ENCODE measurements around the gene NPIPA5. TPM values are rescaled to one million over a fixed set of nuclear protein-coding genes. Genes with fewer than 3 reads are reported as not detected.
"Not testable (repeated sequence)": the region's sequence is repeated elsewhere in the genome, so short reads cannot be mapped to it uniquely, and the experiment has no call there.

NPIPA5 gene
- 0.87 TPM in 1 of 2 replicates, not detected in the other for total RNA-seq (ENCODE audit: low replicate concordance)

DNA sequence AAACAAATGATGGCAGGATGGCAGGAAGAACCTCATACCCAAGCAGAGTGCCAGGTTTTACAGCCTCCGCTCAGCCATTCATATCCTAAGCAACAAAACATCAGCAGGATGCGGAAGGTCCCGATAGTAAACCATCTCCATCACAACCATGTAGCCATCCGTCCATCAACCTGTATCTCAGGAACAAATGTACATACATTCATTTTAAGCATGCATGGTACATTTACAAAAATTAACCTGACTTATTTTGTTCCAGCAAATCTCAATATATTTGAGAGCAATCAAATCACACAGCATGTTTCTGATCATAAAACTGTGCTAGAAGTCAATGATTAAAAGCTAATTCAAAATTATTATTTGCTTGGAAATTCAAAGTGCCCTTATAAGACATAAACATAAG is at the start of gene NPIPA5:
Gene NPIPA5 (minus strand): TSS at position 101 of the 400 bp plus-strand sequence. CDS start 0 bp downstream, at position 101.
- not testable (repeated sequence) for H3K36me3 ChIP-seq; H3K4me1 Mint-ChIP-seq; H3K27me3 Mint-ChIP-seq (ENCODE audit: insufficient read depth, low read depth); H3K27me3 ChIP-seq; H3K27ac Mint-ChIP-seq; H4K20me1 ChIP-seq (ENCODE audit: low read depth); H3K4me3 Mint-ChIP-seq; H3K9me3 ChIP-seq (ENCODE audit: low read depth); H3K27ac ChIP-seq; H2AFZ ChIP-seq (replicated peaks); H3K9me3 Mint-ChIP-seq; H3K4me1 ChIP-seq; H3K9ac ChIP-seq; H3K79me2 ChIP-seq (ENCODE audit: low read depth); DNase-seq (ENCODE audit: low spot score); H3F3A ChIP-seq (ENCODE audit: low read depth); H3K4me2 ChIP-seq; H3K4me3 ChIP-seq; H3K36me3 Mint-ChIP-seq

DNA sequence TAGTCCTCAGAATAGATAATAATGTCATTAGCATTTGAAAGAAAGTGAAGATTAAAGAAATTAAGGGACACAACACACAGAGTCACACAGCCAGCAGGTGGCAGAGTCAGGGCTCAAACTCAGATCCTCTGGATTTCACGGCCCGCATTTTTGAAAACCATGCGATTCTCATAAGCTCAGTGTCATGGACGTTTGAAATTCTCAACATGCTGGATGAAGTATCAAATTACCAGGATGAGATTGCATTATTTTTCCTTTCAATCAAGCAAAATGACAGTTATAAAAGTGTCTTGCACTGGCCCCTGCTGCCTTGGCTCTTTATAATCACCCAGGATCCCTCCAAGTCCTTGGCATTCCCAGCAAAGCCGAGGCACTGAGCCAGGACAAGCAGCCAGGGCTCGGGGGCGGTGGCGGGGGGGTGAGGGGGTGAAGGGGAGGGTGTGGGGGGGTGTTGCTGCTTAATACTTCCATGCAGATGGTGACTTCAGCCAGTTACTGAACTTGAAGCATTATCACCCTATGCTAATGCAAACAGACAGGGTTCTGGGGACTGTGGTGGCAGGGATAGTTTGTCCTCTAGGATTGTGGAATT is 49.6 kb upstream of the NPIPA5 start:
- H2AFZ ChIP-seq (replicated peaks), result no peak overlapping the region
- TF ChIP-seq EZH2 (IDR thresholded peaks at IDR 0.05) (no peak), EZH2phosphoT487 (IDR thresholded peaks at IDR 0.05) (no peak)
- TF ChIP-seq, protein P1, sequence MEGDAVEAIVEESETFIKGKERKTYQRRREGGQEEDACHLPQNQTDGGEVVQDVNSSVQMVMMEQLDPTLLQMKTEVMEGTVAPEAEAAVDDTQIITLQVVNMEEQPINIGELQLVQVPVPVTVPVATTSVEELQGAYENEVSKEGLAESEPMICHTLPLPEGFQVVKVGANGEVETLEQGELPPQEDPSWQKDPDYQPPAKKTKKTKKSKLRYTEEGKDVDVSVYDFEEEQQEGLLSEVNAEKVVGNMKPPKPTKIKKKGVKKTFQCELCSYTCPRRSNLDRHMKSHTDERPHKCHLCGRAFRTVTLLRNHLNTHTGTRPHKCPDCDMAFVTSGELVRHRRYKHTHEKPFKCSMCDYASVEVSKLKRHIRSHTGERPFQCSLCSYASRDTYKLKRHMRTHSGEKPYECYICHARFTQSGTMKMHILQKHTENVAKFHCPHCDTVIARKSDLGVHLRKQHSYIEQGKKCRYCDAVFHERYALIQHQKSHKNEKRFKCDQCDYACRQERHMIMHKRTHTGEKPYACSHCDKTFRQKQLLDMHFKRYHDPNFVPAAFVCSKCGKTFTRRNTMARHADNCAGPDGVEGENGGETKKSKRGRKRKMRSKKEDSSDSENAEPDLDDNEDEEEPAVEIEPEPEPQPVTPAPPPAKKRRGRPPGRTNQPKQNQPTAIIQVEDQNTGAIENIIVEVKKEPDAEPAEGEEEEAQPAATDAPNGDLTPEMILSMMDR (IDR thresholded peaks at IDR 0.05), result peak; percentile 57
- no peak overlapping the region for H3K4me2 ChIP-seq

DNA sequence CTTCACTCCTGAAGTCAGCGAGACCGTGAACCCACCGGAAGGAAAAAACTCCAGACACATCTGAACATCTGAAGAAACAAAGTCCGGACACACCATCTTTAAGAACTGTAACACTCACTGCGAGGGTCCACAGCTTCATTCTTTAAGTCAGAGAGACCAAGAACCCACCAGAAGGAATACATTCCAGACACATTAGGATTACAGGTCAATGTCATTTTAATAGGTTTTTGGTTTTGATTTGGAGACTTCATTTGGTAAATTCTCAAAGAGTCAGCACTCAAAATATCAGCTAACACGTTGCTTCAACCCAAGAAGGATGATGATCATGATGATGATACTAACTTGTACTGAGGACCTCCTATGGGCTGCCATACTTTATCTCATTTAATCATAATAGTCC is 48.7 kb upstream of the NPIPA5 start:
- no peak overlapping the region for H3K9ac ChIP-seq
- H3K36me3 ChIP-seq, result no peaks in the 10 kb centered on the region
- no peak overlapping the region for H3K4me3 ChIP-seq
- Mint-ChIP-seq H3K27me3 (ENCODE audit: insufficient read depth, low read depth) (no peaks in the 10 kb centered on the region), H3K36me3 (no peaks in the 10 kb centered on the region), H3K27ac (no peak overlapping the region), H3K4me3 (no peak overlapping the region), H3K9me3 (no peaks in the 10 kb centered on the region), H3K4me1 (peaks cover 3% of the 10 kb centered on the region)
- no peaks in the 10 kb centered on the region for H3K4me1 ChIP-seq
- no peak overlapping the region for H3K4me2 ChIP-seq
- no peak for DNase-seq (ENCODE audit: low spot score)
- no peaks in the 10 kb centered on the region for H3K9me3 ChIP-seq (ENCODE audit: low read depth)
- H3F3A ChIP-seq (ENCODE audit: low read depth), result no peaks in the 10 kb centered on the region
- H3K27me3 ChIP-seq, result no peaks in the 10 kb centered on the region
- TF ChIP-seq EZH2phosphoT487 (IDR thresholded peaks at IDR 0.05), result no peak
- no peak for TF ChIP-seq EZH2 (IDR thresholded peaks at IDR 0.05)
- TF ChIP-seq, protein P1 (IDR thresholded peaks at IDR 0.05), result no peak
- no peak overlapping the region for H2AFZ ChIP-seq (replicated peaks)
- no peak overlapping the region for H3K27ac ChIP-seq
- H3K79me2 ChIP-seq (ENCODE audit: low read depth), result no peaks in the 10 kb centered on the region
- no peaks in the 10 kb centered on the region for H4K20me1 ChIP-seq (ENCODE audit: low read depth)

More for the DNA sequence above, 49.6 kb upstream of the NPIPA5 start:
- no peaks in the 10 kb centered on the region for H3K4me1 ChIP-seq
- H3K36me3 Mint-ChIP-seq, result no peaks in the 10 kb centered on the region
- H3K9me3 ChIP-seq (ENCODE audit: low read depth), result no peaks in the 10 kb centered on the region
- peaks cover 3% of the 10 kb centered on the region for H3K4me1 Mint-ChIP-seq
- no peaks in the 10 kb centered on the region for H3F3A ChIP-seq (ENCODE audit: low read depth)
- no peaks in the 10 kb centered on the region for H3K27me3 ChIP-seq
- no peak overlapping the region for H3K27ac Mint-ChIP-seq
- H3K4me3 Mint-ChIP-seq, result no peak overlapping the region
- no peak overlapping the region for H3K27ac ChIP-seq
- DNase-seq (ENCODE audit: low spot score), result peak; percentile 45
- H4K20me1 ChIP-seq (ENCODE audit: low read depth), result no peaks in the 10 kb centered on the region
- no peak overlapping the region for H3K9ac ChIP-seq
- H3K4me3 ChIP-seq, result no peak overlapping the region
- no peaks in the 10 kb centered on the region for H3K9me3 Mint-ChIP-seq
- H3K27me3 Mint-ChIP-seq (ENCODE audit: insufficient read depth, low read depth), result no peaks in the 10 kb centered on the region
- H3K36me3 ChIP-seq, result no peaks in the 10 kb centered on the region
- H3K79me2 ChIP-seq (ENCODE audit: low read depth), result no peaks in the 10 kb centered on the region

DNA sequence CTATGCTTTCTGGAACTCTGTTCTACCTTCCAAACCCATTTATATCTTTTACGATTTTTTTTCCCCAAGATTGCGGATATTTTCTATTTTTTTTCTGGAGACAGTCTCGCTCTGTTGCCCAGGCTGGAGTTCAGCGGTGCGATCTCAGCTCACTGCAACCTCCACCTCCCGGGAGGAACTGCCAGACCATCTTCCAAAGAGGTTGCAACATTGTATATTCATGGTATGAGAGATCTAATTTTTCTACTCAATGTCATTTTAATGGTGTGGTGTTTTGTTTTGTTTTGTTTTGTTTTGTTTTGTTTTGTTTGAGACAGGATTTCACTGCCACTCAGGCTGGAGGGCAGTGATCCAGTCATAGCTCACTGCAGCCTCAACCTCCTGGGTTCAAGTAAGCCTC is 47.8 kb upstream of the NPIPA5 start:
- no peaks in the 10 kb centered on the region for H4K20me1 ChIP-seq (ENCODE audit: low read depth)
- peak overlapping the region; percentile 18 for H3K27ac Mint-ChIP-seq
- no peaks in the 10 kb centered on the region for H3K27me3 ChIP-seq

More for the DNA sequence above, 47.8 kb upstream of the NPIPA5 start:
- Mint-ChIP-seq H3K27me3 (ENCODE audit: insufficient read depth, low read depth) (no peaks in the 10 kb centered on the region), H3K4me3 (no peak overlapping the region), H3K4me1 (peaks cover 3% of the 10 kb centered on the region), H3K36me3 (no peaks in the 10 kb centered on the region), H3K9me3 (no peaks in the 10 kb centered on the region)
- no peak for TF ChIP-seq EZH2phosphoT487 (IDR thresholded peaks at IDR 0.05)
- TF ChIP-seq EZH2 (IDR thresholded peaks at IDR 0.05), result no peak
- TF ChIP-seq, protein P1 (IDR thresholded peaks at IDR 0.05), result no peak
- Histone ChIP-seq H2AFZ (replicated peaks) (no peak overlapping the region), H3K4me2 (no peak overlapping the region), H3K79me2 (ENCODE audit: low read depth) (no peaks in the 10 kb centered on the region), H3K4me1 (no peaks in the 10 kb centered on the region), H3F3A (ENCODE audit: low read depth) (no peaks in the 10 kb centered on the region), H3K36me3 (no peaks in the 10 kb centered on the region), H3K9ac (no peak overlapping the region), H3K27ac (no peak overlapping the region), H3K9me3 (ENCODE audit: low read depth) (no peaks in the 10 kb centered on the region), H3K4me3 (no peak overlapping the region)
- no peak for DNase-seq (ENCODE audit: low spot score)

Measured in neural progenitor cell (in vitro differentiated cells).